ENCODE results near the gene CDPF1. TPM values are rescaled to one million over a fixed set of nuclear protein-coding genes. Genes with fewer than 3 reads are reported as not detected.

CDPF1 gene
- total RNA-seq, 2 experiments from 2014 or later, result 15.4 to 17.4 TPM

DNA sequence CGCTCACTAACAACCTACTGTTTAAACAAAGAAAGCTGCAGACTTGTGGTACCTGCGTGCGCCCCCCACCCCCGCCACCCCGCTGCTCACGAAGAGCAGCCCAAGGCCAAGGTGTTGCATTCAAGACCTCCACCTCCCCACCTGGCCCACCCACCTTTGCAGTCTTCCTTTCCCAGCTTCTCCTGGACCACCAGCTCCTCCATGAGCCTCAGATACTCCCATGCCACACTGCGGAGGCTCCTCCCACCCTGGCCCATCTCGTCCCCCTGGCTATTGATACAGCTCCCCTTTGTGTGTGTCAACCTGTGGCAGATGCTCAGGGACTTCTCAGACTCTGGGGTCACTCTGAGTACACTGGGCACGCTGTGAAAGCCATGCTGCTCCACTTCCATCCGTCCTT lies 3.9 kb downstream of the CDPF1 start:
- Histone ChIP-seq H3K4me2 (ENCODE audit: low read length) (no peak overlapping the region), H4K20me1 (ENCODE audit: insufficient read depth, low read length) (no peaks in the 10 kb centered on the region), H3K4me3 (ENCODE audit: low read depth, low read length, poor library complexity, severe bottlenecking) (no peak overlapping the region), H3K9me2 (ENCODE audit: insufficient read depth, low read length) (no peaks in the 10 kb centered on the region), H3K4me1 (ENCODE audit: insufficient read depth, low read length, poor library complexity, severe bottlenecking) (peaks cover 16% of the 10 kb centered on the region), H3K79me2 (ENCODE audit: insufficient read depth, low read depth, low read length) (peaks cover under 1% of the 10 kb centered on the region; the same call in 1 of the 2 replicates), H2AFZ (ENCODE audit: low read length) (no peak overlapping the region), H3K27ac (ENCODE audit: low read depth, low read length, poor library complexity, severe bottlenecking) (no peak overlapping the region), H3K9me3 (ENCODE audit: low read length) (no peaks in the 10 kb centered on the region), H3K36me3 (ENCODE audit: insufficient read depth, low read length) (no peaks in the 10 kb centered on the region)
- intact Hi-C loops (cut with micrococcal nuclease; ENCODE audit: unreplicated experiment), result no loop called here
- DNase-seq (ENCODE audit: low spot score), result no peak
- no TSS peak for BruUV-seq (replicated peaks)
- POLR2A ChIA-PET, result interaction anchor here (1.0 kb wide), 1 partner anchor 94 kb away, joined by 3 read pairs; no protein-coding TSS in a partner anchor
- CTCF ChIA-PET (ENCODE audit: unreplicated experiment), result no interaction called here
- TF ChIP-seq, protein P1, sequence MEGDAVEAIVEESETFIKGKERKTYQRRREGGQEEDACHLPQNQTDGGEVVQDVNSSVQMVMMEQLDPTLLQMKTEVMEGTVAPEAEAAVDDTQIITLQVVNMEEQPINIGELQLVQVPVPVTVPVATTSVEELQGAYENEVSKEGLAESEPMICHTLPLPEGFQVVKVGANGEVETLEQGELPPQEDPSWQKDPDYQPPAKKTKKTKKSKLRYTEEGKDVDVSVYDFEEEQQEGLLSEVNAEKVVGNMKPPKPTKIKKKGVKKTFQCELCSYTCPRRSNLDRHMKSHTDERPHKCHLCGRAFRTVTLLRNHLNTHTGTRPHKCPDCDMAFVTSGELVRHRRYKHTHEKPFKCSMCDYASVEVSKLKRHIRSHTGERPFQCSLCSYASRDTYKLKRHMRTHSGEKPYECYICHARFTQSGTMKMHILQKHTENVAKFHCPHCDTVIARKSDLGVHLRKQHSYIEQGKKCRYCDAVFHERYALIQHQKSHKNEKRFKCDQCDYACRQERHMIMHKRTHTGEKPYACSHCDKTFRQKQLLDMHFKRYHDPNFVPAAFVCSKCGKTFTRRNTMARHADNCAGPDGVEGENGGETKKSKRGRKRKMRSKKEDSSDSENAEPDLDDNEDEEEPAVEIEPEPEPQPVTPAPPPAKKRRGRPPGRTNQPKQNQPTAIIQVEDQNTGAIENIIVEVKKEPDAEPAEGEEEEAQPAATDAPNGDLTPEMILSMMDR (conservative IDR thresholded peaks at IDR 0.05; ENCODE audit: low read length), result no peak
- TF ChIP-seq EZH2phosphoT487 (IDR thresholded peaks at IDR 0.05; ENCODE audit: borderline replicate concordance, low read depth, low read length), result no peak

DNA sequence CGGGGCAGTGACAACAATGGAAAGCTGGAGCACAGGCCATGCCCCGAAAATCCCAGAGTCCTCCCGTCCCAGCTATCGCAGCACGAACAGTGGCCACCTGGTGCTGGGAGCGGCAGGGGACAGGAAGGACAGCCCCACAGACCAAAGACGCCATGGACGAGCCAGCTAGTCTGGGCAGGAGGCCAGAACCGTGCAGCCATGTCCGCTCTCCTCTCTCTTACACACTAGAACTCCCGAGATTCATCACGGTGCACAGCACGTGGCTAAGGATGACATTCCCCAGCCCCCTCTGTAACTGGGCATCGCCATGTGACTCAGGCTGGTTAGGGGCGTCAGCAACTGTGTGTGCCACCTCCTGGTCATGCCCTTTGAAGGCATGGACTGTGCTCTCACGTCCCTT lies 4.6 kb downstream of the CDPF1 start:
- POLR2A ChIA-PET, result no interaction called here
- BruUV-seq (replicated peaks), result no TSS peak
- DNase-seq (ENCODE audit: low spot score), result no peak
- CTCF ChIA-PET (ENCODE audit: unreplicated experiment), result no interaction called here
- no peaks in the 10 kb centered on the region for H3K79me2 ChIP-seq (ENCODE audit: insufficient read depth, low read depth, low read length)
- TF ChIP-seq, protein P1 (conservative IDR thresholded peaks at IDR 0.05; ENCODE audit: low read length), result no peak
- TF ChIP-seq EZH2phosphoT487 (IDR thresholded peaks at IDR 0.05; ENCODE audit: borderline replicate concordance, low read depth, low read length), result no peak
- H3K9me3 ChIP-seq (ENCODE audit: low read length), result no peaks in the 10 kb centered on the region
- no peak overlapping the region for H3K27ac ChIP-seq (ENCODE audit: low read depth, low read length, poor library complexity, severe bottlenecking)
- H3K36me3 ChIP-seq (ENCODE audit: insufficient read depth, low read length), result no peaks in the 10 kb centered on the region
- no peak overlapping the region for H2AFZ ChIP-seq (ENCODE audit: low read length)
- intact Hi-C loops (cut with micrococcal nuclease; ENCODE audit: unreplicated experiment), result no loop called here
- no peaks in the 10 kb centered on the region for H4K20me1 ChIP-seq (ENCODE audit: insufficient read depth, low read length)
- no peak overlapping the region for H3K4me2 ChIP-seq (ENCODE audit: low read length)
- no peaks in the 10 kb centered on the region for H3K9me2 ChIP-seq (ENCODE audit: insufficient read depth, low read length)
- no peak overlapping the region for H3K4me3 ChIP-seq (ENCODE audit: low read depth, low read length, poor library complexity, severe bottlenecking)
- H3K4me1 ChIP-seq (ENCODE audit: insufficient read depth, low read length, poor library complexity, severe bottlenecking), result peaks cover 16% of the 10 kb centered on the region

DNA sequence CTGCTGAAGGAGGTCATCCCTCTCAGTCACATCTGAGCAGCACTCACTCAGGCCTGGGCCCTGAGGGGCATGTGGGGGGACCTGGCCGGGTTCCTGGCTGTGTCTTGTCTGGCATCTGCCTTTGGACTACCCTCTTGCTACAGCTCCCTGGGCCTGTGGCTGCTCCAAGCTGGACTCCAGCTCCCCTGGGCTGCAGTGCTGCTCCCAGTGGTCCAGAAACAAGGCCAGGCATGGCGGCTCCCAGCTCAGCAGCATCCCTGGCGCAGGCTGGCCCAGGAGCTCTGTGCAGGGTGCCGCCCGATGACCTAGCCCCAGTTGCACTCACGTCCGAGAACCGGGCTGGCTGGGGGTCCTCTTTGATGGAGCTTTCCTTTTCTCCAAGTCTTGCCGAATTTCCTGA lies 5.3 kb downstream of the CDPF1 start:
- no peaks in the 10 kb centered on the region for H3K36me3 ChIP-seq (ENCODE audit: insufficient read depth, low read length)
- intact Hi-C loops (cut with micrococcal nuclease; ENCODE audit: unreplicated experiment), result no loop called here
- no peak overlapping the region for H3K4me2 ChIP-seq (ENCODE audit: low read length)
- TF ChIP-seq, protein P1 (conservative IDR thresholded peaks at IDR 0.05; ENCODE audit: low read length), result no peak
- TF ChIP-seq EZH2phosphoT487 (IDR thresholded peaks at IDR 0.05; ENCODE audit: borderline replicate concordance, low read depth, low read length), result no peak
- H3K4me3 ChIP-seq (ENCODE audit: low read depth, low read length, poor library complexity, severe bottlenecking), result no peak overlapping the region
- no peak overlapping the region for H2AFZ ChIP-seq (ENCODE audit: low read length)
- peaks cover 23% of the 10 kb centered on the region for H3K4me1 ChIP-seq (ENCODE audit: insufficient read depth, low read length, poor library complexity, severe bottlenecking)
- DNase-seq (ENCODE audit: low spot score), result no peak
- no TSS peak for BruUV-seq (replicated peaks)
- no peaks in the 10 kb centered on the region for H4K20me1 ChIP-seq (ENCODE audit: insufficient read depth, low read length)
- no peak overlapping the region for H3K27ac ChIP-seq (ENCODE audit: low read depth, low read length, poor library complexity, severe bottlenecking)
- no peaks in the 10 kb centered on the region for H3K9me3 ChIP-seq (ENCODE audit: low read length)
- no peaks in the 10 kb centered on the region for H3K79me2 ChIP-seq (ENCODE audit: insufficient read depth, low read depth, low read length)
- no peaks in the 10 kb centered on the region for H3K9me2 ChIP-seq (ENCODE audit: insufficient read depth, low read length)
- CTCF ChIA-PET (ENCODE audit: unreplicated experiment), result no interaction called here
- POLR2A ChIA-PET, result no interaction called here

Measured in OCI-LY7 (cell line).